ENCODE measurements around the gene PTPRN2.
"Not testable (repeated sequence)": the region's sequence is repeated elsewhere in the genome, so short reads cannot be mapped to it uniquely, and the experiment has no call there.

The PTPRN2 gene

GRCh38 chr7:158410720-158411119, 176.9 kb downstream of the PTPRN2 start:
- DNase-seq = no peak

GRCh38 chr7:158409816-158410330, 177.8 kb downstream of the PTPRN2 start:
- no peak for DNase-seq

- no peak for DNase-seq
These were observed 178.5 kb downstream of the PTPRN2 start for GRCh38 chr7:158409120-158409519.

GRCh38 chr7:158408318-158408920, 179.2 kb downstream of the PTPRN2 start:
- no peak for DNase-seq

GRCh38 chr7:158407581-158408317, 179.9 kb downstream of the PTPRN2 start:
- DNase-seq = peak; percentile 38

GRCh38 chr7:158406801-158407200, 180.8 kb downstream of the PTPRN2 start:
- no peak for DNase-seq

- DNase-seq = no peak
These were observed 181.3 kb downstream of the PTPRN2 start for GRCh38 chr7:158406364-158406763.

- DNase-seq = not testable (repeated sequence)
These were observed 181.9 kb downstream of the PTPRN2 start for GRCh38 chr7:158405771-158406170.

- no peak for DNase-seq
These were observed 182.3 kb downstream of the PTPRN2 start for GRCh38 chr7:158405324-158405723.

- no peak for DNase-seq
These were observed 183.4 kb downstream of the PTPRN2 start for GRCh38 chr7:158404031-158404761.

- DNase-seq = no peak
These were observed 184.4 kb downstream of the PTPRN2 start for GRCh38 chr7:158403013-158403821.

GRCh38 chr7:158402471-158402870, 185.2 kb downstream of the PTPRN2 start:
- DNase-seq = no peak

GRCh38 chr7:158401826-158402225, 185.8 kb downstream of the PTPRN2 start:
- no peak for DNase-seq

- no peak for DNase-seq
These were observed 186.3 kb downstream of the PTPRN2 start for GRCh38 chr7:158401295-158401694.

GRCh38 chr7:158400601-158401225, 186.9 kb downstream of the PTPRN2 start:
- no peak for DNase-seq

GRCh38 chr7:158399762-158400161, 187.9 kb downstream of the PTPRN2 start:
- no peak for DNase-seq

- no peak for DNase-seq
These were observed 188.9 kb downstream of the PTPRN2 start for GRCh38 chr7:158398750-158399149.

GRCh38 chr7:158397885-158398284, 189.7 kb downstream of the PTPRN2 start:
- no peak for DNase-seq

GRCh38 chr7:158396982-158397862, 190.4 kb downstream of the PTPRN2 start:
- DNase-seq = no peak

GRCh38 chr7:158396301-158396905, 191.2 kb downstream of the PTPRN2 start:
- DNase-seq = no peak

GRCh38 chr7:158395780-158396278, 191.8 kb downstream of the PTPRN2 start:
- no peak for DNase-seq

Measured in NCI-H2171 (cell line).